GM19025 (cell line): ENCODE data around the gene MAF.
A peak's percentile ranks its signal among the peaks of the same experiment; 100 is the strongest.

Source experiments
- ATAC-seq: cut with Tn5 transposase; IDR thresholded peaks from one replicate; pipeline ENCODE4 v1.9.1; 2021; ENCODE audit warnings: mild to moderate bottlenecking, low read depth, moderate library complexity; ENCODE audit not compliant: unreplicated experiment

The MAF gene

DNA sequence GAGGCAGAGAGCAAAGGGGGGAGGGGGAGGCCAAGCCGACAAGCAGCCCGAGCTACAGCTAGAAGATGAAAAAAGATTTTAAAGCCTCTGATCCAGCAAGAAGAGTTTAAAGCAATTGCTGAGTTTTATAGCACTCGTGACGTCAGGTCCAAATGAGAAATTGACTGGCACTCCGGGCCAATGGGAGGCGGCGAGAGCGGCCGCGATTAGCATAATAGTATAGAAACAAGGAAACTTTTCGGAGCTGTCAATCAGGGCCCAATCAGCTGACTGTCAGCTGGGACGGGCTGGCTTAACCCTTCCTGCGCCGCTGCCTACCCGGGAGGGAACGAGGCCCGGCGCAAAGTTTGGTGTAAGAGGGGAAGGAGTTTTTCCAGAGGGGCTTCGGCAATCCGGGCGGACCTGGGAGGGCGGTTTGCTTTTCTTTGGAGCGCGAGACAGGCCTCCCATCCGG, at the start of gene MAF:
MAF (minus strand) TSS at position 100 of the 454 bp plus-strand sequence. CDS start 835 bp downstream, outside the sequence.
- no peak for ATAC-seq

DNA sequence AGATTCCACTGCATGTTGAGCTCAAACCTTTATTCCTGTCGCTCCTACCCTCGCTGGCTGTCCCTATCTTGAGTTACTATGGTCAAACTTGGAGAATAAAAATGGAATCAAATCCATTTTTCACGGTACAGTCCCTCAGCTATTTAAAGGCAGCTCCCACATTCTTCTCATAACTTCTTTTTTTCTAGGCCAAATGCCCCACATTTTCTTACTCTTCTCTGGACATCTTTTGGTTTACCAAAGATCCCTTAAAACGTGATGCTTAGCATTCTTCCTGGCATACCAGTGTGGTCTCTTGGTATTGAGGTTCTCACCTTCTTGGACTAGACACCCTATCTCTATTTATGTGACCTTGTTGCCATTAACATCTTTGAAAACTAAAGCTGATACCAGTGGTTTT, 48.3 kb upstream of the MAF start:
- no peak for ATAC-seq

DNA sequence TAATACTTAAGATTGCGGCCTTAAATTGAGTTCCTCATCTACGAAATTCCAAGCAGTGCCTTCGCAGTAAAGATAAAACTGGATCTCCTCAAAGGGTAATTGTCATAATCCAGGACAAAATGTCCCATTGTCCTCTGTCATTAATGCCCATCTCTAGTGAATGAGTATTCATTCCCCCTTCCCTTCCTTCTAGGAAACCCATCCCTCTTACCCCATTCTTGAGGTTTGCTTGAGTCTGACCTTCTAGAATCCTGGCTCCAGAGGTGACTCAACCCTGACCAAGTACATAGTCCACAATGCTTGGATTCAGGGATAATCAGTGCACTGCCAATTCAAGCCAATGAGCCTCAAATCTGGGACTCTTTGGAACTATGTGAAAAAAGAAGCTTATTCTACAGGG, 47.0 kb upstream of the MAF start:
- ATAC-seq = no peak

DNA sequence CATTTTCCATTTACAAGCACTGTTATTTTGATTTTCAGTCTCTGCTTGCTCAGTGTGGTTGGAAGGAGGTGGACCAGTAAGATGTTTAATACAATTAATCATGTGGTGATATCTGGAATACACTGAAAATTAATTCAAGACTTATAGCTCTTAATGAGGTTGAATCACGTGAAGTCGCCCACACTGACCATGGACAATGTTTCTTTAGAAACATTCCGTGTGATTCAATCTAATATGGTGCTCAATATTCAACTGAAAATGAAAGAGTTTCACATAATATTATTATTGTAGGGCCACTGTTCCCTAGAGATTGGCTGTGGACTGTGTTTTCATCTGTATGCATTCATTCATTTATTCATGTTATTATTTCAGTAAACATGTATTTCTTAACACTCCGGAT, 45.2 kb upstream of the MAF start:
- ATAC-seq = no peak

DNA sequence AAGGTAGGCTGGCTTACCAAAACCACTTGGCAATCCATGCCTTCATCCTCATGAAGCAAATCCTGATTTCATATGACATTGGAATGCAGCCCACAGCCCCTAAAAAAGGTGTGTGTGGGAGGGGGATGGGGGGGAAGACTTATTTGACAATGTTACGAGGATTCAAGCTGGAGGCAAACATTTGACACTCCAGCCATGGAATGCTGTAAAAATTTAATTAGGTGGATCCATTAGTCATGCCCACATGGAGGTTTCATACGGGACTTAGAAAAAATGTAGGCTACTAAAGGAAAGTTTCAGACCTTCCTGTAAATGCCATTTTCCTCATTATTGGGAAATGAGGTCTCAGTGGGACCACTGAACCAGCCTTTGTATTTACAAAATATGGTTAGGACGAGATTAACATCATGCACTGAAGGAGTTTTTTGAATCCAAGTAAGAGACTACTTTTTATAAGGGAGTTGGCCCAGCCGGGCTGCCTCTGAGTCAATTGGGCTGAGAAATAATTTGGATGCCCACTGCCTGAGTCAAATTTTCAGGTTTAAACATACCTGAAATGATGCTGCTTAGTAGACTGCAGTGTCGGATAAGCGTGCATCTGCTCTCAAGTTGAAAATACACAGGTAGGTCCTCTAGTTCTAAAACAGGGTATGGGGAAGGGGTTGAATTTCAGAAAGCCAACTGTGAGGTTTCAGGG, 44.6 kb upstream of the MAF start:
- ATAC-seq = no peak

DNA sequence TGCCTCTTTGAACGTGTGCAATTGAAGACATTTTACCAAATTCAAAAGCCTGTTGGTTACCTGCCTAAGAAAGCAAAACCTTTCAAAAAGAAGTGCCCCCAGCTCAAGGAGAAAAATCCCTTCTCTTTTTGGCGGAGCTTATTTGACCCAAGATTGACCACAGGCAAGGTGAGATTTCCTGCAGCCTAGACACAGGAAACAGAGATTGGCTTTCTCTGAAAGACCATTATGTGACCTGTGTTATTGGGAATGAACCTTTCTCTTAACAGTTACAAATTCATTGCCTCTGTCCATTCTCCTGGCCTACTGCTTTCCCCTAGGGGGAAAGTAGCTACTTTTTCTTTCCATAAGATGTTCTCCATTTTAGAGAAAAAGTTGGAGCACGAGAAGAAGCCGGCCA, 42.1 kb upstream of the MAF start:
- no peak for ATAC-seq

DNA sequence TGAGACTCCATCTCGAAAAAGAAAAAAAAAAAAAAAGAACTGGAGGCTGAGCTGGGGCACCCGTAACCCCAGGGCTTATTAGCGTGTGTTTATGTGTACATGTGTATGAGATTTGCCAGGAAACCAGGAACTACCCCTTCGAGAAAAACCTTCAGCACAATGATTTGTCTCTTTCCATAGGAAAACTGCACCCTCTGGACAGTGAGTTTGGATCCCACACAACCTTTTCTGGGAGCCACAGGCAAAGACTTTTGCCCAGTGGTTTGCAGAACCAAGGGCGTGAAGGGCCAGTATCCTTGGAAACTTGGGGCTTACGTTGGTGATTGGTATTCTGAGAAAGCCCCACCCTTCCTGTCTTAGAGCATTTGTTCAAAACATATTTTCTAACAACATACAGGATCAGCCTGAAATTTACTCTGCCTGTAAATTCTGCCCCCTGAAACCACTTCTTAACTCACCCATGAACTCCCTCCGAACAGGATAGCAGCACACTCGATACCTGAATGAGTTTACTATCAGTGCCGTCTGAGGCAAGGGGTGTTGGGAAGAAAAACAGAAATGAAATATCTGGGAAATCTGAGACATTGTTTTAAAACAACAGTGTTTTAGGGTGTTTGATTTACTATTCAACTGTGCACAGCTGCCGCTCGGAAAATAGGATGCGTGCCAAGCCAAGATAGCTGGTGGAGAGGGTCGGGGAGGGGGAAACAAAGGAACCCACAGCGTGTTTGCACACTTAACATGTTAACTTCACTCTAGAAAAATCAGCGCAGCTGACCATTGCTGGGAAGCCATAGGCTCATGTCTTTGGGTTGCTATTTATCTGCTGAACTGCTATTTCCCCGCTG, 40.2 kb upstream of the MAF start:
- no peak for ATAC-seq

DNA sequence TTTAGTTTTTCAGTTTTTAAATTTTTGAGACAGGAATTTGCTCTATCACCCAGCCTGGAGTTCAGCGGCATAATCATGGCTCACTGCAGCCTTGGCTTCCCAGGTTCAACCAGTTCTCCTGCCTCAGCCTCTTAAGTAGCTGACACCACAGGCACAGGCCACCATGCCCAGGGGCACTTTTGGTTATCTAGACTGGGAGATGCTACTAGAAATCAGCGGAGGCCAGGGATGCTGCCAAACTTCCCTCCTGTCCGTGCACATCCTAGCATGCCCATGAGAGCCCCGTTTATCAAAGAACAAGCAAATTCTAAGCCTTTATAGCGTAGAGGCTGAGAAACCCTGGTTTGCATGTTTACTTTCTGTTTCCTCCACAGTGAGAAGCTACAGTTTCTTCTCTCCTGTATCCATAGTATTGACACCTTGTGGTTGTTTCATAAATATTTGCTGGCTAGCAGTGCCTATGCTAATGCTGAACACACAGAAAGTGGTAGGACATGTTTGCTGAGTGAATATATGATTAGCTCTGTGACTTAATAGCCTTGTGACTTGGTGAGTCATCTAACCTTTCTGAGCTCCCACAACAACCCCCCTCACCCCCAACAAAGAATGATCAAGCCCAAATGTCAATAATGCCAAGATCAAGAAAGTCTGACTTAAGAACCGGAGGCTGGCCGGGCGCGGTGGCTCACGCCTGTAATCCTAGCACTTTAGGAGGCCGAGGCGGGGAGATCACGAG, 39.2 kb upstream of the MAF start:
- no peak for ATAC-seq

DNA sequence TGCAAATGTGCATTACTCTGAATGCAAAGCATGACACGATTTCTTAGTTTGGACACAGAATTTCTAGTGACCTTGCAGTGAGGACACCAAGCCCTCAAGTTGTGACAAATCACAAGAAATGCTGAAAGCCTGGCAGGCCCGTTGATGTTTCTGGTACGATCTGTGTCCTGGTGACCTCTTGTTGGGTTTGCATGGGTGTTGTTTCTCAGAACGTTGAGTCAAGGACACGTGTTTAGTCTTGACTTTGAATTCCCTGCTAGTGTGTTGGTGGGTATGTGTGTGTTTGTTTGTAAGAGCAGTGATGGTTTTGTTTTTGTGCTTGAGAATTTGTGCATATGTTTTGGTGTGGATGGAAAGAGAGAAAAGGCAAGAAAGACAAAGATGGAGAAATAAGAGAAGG, 37.8 kb upstream of the MAF start:
- no peak for ATAC-seq

DNA sequence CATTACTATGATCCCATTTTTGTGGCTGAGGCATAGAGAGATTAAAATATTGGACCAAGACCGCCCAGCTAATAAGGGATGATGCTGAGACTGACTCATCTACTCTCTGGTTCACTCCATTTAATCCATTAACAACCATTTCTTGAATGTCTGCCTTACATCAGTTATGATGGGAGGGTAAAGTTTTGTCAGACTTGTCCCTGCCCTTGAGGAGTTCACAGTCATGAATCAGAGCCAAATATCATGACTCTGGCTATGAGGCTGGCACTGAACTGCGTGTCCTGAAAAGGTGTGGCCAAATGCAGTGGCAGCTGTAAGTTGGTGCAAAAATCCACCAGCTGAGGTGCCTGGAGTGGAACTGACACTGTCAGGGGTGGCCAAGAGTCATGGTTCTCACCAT, 35.0 kb upstream of the MAF start:
- ATAC-seq = no peak

DNA sequence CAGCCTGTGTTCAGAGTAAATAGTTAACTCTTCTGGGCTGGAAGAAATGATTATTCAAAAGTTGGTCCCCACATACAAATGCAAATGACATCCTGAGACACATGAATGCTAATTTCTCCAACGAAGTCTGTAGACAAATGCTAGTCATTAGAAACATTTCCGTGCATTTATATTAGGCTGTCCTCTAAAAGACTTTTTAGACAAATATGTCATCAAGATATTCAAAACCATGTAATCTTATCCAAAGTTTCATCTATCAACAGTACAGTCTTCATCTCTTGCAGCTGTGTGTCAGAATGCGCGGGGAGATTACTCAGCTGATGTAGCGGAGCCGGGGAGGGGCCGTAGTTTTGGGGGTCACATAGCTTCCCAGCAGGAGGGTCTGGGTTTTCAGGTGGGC, 33.8 kb upstream of the MAF start:
- ATAC-seq = no peak

DNA sequence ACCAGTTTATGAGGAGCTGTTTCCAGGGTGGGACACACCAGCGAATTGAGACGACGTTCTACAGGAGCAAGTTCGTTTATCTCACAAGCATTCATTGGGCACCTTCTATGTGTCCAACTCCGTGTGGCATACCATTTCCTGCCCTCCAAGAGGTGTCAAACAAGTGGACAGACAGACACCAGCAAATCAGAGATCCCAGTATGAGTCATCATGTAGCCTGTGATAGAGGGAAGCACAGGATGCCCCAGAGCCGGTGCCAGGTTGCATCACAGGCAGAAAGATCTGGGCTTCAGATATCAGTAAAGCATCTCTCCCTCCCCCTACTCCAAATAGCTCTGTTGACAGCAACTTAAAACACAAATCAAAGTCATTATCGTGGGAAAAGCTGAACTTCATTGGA, 31.8 kb upstream of the MAF start:
- no peak for ATAC-seq

DNA sequence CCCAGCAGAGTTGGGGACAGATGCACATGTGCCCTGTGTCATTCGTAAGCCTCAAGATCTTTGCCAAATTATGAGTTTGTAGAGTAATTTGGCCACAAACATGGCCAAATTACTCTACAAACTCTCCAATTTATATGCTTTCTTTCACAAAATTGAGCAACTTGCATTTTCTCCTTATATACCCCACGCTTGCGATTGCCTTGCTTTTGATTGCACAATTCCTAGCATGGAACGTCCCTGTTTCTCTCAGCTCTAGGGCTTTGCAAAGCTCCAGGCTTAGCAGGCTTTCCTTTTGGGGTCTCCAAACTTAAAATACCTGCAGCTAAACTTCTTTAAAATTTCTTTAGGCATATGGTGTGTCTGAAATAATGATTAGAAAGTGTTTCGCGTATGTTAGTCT, 28.5 kb upstream of the MAF start:
- ATAC-seq = no peak

DNA sequence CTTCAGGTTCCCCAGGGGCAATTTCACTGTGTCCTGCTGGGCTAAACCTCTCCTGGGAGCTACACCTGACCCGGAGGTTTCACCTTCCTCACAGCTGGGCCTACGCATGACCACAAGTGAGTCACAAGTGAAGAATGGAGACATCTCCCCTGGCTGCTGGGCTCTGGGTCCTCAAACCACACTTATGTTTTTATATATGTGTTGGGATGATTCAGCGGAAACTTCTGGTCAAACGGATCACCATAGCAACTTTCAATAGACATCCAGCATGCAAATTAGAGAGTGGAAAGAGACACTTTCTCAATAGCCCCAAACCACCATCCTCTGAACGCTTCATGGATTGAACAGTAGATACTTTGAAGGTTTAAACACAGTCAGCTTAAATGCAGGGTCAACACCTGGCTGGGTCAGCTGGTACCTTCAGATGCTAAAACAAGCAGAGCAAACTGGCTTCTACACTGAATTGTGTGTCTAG, 28.0 kb upstream of the MAF start:
- ATAC-seq = peak; percentile 79

DNA sequence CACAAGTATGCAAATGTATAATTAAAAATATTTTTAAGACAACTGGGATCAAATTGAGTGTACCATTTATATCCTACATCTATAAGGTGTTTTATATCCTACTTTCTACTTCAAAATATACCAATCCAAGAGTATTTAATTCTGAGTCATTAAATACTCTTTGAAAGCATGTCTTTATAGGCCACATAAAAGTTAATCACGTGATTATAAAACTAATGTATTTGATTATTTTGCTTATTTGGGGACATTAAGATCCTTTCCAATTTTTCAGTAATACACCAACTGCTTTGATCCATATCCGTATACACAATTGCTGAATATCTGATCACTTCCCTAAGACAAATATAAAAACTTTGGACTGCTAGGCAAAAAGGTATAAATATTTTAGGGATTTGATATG, 26.6 kb upstream of the MAF start:
- ATAC-seq = no peak

DNA sequence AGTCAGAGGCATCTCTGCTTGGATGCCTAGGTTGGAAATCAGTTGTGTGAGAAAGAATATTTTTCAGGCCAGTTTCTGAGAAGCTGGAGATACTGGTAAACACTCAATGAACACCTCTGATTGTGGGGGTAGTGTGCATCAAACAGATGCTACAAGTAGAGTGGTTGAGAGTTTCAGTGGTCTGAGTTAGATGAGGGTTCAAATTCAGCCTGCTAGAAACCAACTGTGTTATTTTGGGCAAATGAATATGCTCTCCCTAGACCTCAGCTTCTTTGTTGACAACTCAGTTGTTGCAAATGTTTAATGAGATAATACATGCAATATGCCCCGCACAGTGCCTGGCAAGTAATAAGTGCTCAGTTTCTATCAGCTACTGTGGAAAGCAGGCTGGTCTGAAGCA, 25.2 kb upstream of the MAF start:
- ATAC-seq = no peak

DNA sequence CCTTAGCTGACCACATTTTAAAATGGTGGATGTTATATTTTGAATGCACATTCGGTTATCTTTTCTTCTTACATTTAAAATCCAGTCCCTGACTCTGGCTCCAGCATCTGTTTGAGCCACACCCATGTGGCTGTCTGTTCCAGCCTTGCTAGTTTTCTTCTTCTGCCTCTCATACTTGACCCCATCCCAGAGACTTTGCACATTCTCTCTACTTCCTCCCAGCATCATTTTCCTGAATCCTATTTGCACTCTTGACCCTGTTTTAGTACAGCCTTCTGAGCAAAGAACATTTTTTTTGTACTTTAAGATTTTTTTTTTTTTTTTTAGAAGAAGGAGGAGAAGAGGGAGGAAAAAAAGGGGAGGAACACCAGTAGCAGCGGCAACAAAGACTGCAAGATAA, 23.3 kb upstream of the MAF start:
- no peak for ATAC-seq

DNA sequence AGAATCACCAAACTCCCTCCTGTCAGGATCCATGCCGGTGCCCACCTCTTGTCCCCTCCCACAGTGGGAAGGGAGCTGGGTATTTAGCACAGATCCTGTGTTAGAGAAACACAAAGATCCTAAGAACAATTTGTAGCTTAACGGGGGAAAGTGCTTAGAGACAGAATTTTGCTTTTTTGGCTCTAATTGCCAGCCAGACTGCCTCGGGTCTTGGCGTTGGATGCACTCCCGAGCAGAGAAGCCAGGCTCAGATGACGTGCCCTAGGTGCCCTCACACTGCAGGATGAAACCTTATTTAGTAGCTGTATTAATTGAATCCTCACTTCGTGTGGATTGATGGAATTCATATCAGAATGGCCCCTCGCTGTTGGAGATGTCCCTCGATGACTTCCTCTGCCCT, 22.5 kb upstream of the MAF start:
- no peak for ATAC-seq

DNA sequence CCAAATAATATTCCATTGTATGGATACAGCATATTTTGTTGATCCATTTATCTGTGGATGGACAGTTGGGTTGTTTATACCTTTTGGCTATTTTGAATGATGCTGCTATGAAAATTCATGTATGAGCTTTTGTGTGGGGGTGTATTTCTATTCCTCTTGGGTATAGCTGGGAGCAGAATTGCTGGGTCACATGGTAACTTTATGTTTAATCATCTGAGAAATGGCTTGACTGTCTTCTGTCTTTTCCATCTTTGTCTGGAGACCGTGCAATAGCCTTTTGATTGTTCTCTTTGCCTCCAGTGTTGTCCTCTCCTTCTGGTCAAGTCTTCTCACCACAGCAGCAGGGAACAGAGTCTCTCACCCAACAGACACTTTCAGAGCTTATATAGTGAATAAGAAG, 20.5 kb upstream of the MAF start:
- no peak for ATAC-seq

DNA sequence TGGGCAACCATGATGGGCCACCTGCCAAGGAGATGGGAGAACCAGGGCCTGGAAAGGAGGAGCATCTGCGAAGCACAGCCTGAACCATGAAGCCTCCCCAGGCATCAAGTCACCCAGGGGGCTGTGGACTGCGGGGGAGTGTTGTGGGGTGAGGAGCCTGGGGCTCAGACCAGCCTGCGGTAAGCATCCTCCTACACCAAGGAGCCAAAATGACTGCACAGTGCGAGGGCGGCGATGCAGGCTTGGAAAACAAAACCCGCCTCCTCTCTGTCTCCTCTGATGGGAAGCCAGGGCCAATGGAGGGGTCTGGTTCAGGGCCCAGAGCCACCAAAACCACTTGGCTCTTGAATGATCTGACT, 18.1 kb upstream of the MAF start:
- no peak for ATAC-seq

DNA sequence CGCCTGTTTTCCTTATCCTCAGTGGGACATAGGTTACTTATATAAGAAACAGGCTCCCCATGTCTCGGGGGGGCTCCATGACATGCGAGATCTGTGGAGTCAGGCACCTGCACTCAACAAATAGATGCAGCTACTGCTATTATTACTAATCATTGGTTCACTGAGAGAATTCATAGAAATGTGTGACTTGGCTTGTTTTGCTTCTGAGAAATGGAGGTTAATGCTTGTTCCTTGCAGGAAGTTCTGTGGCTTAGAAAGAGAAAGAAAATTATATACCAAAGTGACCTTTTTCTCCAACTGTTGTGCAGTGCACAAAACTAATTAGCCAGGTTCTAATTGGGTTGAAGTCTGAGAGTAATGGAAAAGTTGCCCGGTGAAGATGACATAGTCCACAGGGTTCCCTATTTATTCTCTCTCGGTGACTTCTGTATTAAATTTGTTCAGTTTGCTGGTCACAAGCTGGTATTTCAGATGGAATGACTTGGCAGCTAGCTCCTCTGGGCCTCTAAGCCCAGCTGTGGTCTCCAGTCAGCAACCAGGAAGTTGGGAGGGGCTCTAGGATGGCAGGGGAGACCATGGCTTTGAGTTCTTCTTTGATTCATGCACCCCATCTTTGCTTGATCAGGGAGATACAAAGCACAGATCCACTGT, 17.6 kb upstream of the MAF start:
- ATAC-seq = no peak
